K562 (cell line): ENCODE measurements around the gene MVB12B. TPM values are rescaled to one million over a fixed set of nuclear protein-coding genes. Genes with fewer than 3 reads are reported as not detected.
"Not testable (repeated sequence)": the region's sequence is repeated elsewhere in the genome, so short reads cannot be mapped to it uniquely, and the experiment has no call there.

Experiments used
- ATAC-seq: fragments of 200-7000 bp; cut with Tn5 transposase; 3 replicates; pipeline ENCODE4 v1.9.1; 2020; ENCODE audit warnings: moderate library complexity
- BruUV-seq: library from RNA; stranded (reverse); fragments of 400-500 nt; replicated peaks from 2 replicates; lab custom pipeline; 2021; lab: Mats Ljungman, UMichigan
- CTCF ChIA-PET: fragments of 300-600 bp; formaldehyde crosslinking; extraction: SDS; loops from one replicate; lab custom pipeline; 2021; ENCODE audit warnings: low intra/inter-chr PET ratio; lab: Yijun Ruan, JAX
- POLR2A ChIA-PET: fragments of 300-600, 350-650 bp; sonication (Branson Sonifier 250); formaldehyde crosslinking; extraction: SDS; loops from one replicate; lab custom pipeline; 2021; ENCODE audit warnings: antibody characterized with exemption, inconsistent platforms; lab: Yijun Ruan, JAX
- DNase-seq, 4 experiments: peaks; one replicate each; pipeline versions ENCODE4 v3.0.0 to v3.0.0-alpha.2; 2011 to 2018; ENCODE audit warnings: low spot score in 3 of 4, mixed read lengths in 3 of 4; ENCODE audit errors: extremely low read depth in 1 of 4
- FAIRE-seq: peaks from 2 replicates; lab custom pipeline; 2011; peaks lifted over from hg19 to GRCh38; lab: Jason Lieb, UNC
- H2AFZ ChIP-seq: 2 replicates; pipeline ENCODE4 v1.6.0; 2011; ENCODE audit warnings: low read depth, low read length, control low read depth, inconsistent platforms
- H3K27ac ChIP-seq: fragments of 200-600 bp; 3 replicates; pipeline ENCODE4 v1.8.0; 2011; ENCODE audit warnings: low read depth, mild to moderate bottlenecking, control low read depth, inconsistent platforms, low read length, moderate library complexity, mixed read lengths; ENCODE audit errors: extremely low read depth
- H3K27me3 ChIP-seq, 2 experiments: fragments of 300-600 bp in 1 of 2; 2 replicates in 1 of 2; 3 replicates in 1 of 2; pipeline versions ENCODE4 v1.6.0 to v1.8.0; 2011; ENCODE audit warnings: inconsistent platforms in 2 of 2, low read length in 2 of 2, mild to moderate bottlenecking in 1 of 2, mixed read lengths in 1 of 2, moderate library complexity in 1 of 2; ENCODE audit not compliant: control insufficient read depth in 2 of 2, insufficient read depth in 2 of 2
- H3K36me3 ChIP-seq: fragments of 300-600 bp; 3 replicates; pipeline ENCODE4 v1.8.0; 2011; ENCODE audit warnings: mild to moderate bottlenecking, low read length, inconsistent platforms; ENCODE audit not compliant: control insufficient read depth, insufficient read depth
- H3K4me1 ChIP-seq, 2 experiments: fragments of 200-600 bp in 1 of 2; replicated peaks in 1 of 2; 2 replicates in 1 of 2; 3 replicates in 1 of 2; pipeline versions ENCODE4 v1.5.1 to v1.8.0; 2011; ENCODE audit warnings: inconsistent platforms in 2 of 2, low read length in 2 of 2, mild to moderate bottlenecking in 1 of 2, mixed read lengths in 1 of 2, moderate library complexity in 1 of 2; ENCODE audit not compliant: control insufficient read depth in 2 of 2, insufficient read depth in 2 of 2
- H3K4me2 ChIP-seq: 2 replicates; pipeline ENCODE4 v1.6.1; 2011; ENCODE audit warnings: low read length, control low read depth, inconsistent platforms, mixed read lengths; ENCODE audit not compliant: insufficient read depth
- H3K4me3 ChIP-seq: fragments of 200-600 bp; sonication (generic), shearing (Covaris generic); 2 replicates; pipeline ENCODE4 v1.5.1; 2016; ENCODE audit warnings: control low read depth, inconsistent platforms
- H3K79me2 ChIP-seq: fragments of 200-600 bp; 3 replicates; pipeline ENCODE4 v1.8.0; 2011; ENCODE audit warnings: low read length, inconsistent platforms; ENCODE audit not compliant: control insufficient read depth, insufficient read depth
- H3K9ac ChIP-seq, 2 experiments: 2 replicates each; pipeline versions ENCODE4 v1.6.0 to v1.6.1; 2011; ENCODE audit warnings: low read depth in 2 of 2, low read length in 2 of 2, control low read depth in 1 of 2, inconsistent platforms in 1 of 2, mild to moderate bottlenecking in 1 of 2, mixed read lengths in 1 of 2; ENCODE audit not compliant: insufficient read depth in 1 of 2
- H3K9me1 ChIP-seq: one replicate; pipeline ENCODE4 v1.6.0; 2011; ENCODE audit warnings: inconsistent platforms, mild to moderate bottlenecking, low read length, moderate library complexity; ENCODE audit not compliant: control insufficient read depth, insufficient read depth
- H3K9me3 ChIP-seq: replicated peaks from 2 replicates; pipeline ENCODE4 v1.5.1; 2011; ENCODE audit warnings: low read depth, low read length, inconsistent platforms; ENCODE audit not compliant: control insufficient read depth, insufficient read depth
- H4K20me1 ChIP-seq: replicated peaks from 2 replicates; pipeline ENCODE4 v1.6.1; 2011; ENCODE audit warnings: low read length, inconsistent platforms, mixed read lengths; ENCODE audit not compliant: control insufficient read depth, insufficient read depth
- CEBPB ChIP-seq: fragments of 450-650 bp; IDR thresholded peaks from 2 replicates; pipeline ENCODE4 v1.6.1; 2016; ENCODE audit warnings: missing genetic modification characterization, missing compliant biosample characterization
- RBM15 ChIP-seq: fragments of 200-400 bp; formaldehyde crosslinking; IDR thresholded peaks from 2 replicates; pipeline ENCODE4 v1.6.1; 2018; ENCODE audit warnings: mild to moderate bottlenecking, low read length, moderate library complexity; ENCODE audit not compliant: insufficient read depth
- WGBS: fragments of 100-300 bp; shearing (Covaris generic); methylation state at CpG from one replicate; pipeline ENCODE4 v1.1.6; 2016; ENCODE audit warnings: low coverage, mixed read lengths; ENCODE audit not compliant: insufficient coverage; ENCODE audit errors: missing lambda C conversion rate; 5-methylcytosine and 5-hydroxymethylcytosine counted together
- in situ Hi-C: fragments of 300-500 bp; cut with MboI; formaldehyde crosslinking; loops from 4 replicates; pipeline ENCODE4 v1.15.0; 2018; ENCODE audit warnings: inconsistent platforms, mixed read lengths
- intact Hi-C: fragments of 100-400 bp; cut with micrococcal nuclease; formaldehyde crosslinking; loops from 2 replicates; pipeline ENCODE4 v1.14.2; 2022
- polyA plus RNA-seq, 8 experiments: library from polyadenylated mRNA; depleted of rRNA in 4 of 8; stranded (reverse) in 5 of 8; unstranded in 3 of 8; fragments of >200 nt; fragmentation: Nextera tagmentation in 2 of 8; fragmentation: Illumina TruSeq in 1 of 8; extraction: Ambion mirVana in 2 of 8; extraction: Trizol in 1 of 8; gene quantifications; 2 replicates each; pipeline versions ENCODE4 v1.2.1 to v1.2.3, GENCODE V29; 2011 to 2014; ENCODE audit warnings: inconsistent platforms in 1 of 8, missing spikeins in 1 of 8
- total RNA-seq, 7 experiments: library from RNA; depleted of rRNA in 6 of 7; stranded (reverse); fragments of >200 nt in 6 of 7; fragmentation: Illumina TruSeq in 2 of 7; extraction: Trizol in 2 of 7; gene quantifications; 2 replicates each; pipeline versions ENCODE4 v1.2.1 to v1.2.3, GENCODE V29; 2011 to 2021; ENCODE audit warnings: low replicate concordance in 1 of 7
- TF ChIP-seq, protein P1 (sequence below), 3 experiments: IDR thresholded peaks in 2 of 3; conservative IDR thresholded peaks in 1 of 3; 2 replicates each; pipeline ENCODE4 v1.5.1; 2011 to 2012; ENCODE audit warnings: low read length in 3 of 3, mild to moderate bottlenecking in 3 of 3, control low read depth in 2 of 3, improper control_type of control experiment in 1 of 3, inconsistent platforms in 1 of 3, low read depth in 1 of 3, mixed read lengths in 1 of 3, moderate library complexity in 1 of 3; ENCODE audit not compliant: insufficient read depth in 2 of 3

MVB12B gene
- total and polyA plus RNA-seq, 9 of the 15 experiments (the other 6 are each of a cell fraction or from before 2014, with no cell fraction given): not detected

DNA sequence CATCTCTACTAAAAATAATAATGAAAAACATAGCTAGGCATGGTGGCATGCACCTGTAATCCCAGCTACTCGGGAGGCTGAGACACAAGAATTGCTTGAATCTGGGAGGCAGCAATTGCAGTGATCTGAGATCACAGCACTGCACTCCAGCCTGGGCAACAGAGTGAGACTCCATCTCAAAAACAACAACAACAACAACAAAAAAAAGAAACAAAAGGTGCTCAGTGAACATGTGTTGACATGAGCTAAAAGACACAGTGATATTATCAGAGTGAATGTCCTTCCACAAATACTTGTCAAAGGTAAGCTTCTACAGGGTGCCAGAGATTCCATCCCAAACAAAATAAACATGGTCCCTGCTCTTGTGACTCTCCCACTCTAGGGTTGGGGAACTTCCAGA, 211.9 kb downstream of the MVB12B start (continued):
- no peak for TF ChIP-seq RBM15
- TF ChIP-seq, protein P1, sequence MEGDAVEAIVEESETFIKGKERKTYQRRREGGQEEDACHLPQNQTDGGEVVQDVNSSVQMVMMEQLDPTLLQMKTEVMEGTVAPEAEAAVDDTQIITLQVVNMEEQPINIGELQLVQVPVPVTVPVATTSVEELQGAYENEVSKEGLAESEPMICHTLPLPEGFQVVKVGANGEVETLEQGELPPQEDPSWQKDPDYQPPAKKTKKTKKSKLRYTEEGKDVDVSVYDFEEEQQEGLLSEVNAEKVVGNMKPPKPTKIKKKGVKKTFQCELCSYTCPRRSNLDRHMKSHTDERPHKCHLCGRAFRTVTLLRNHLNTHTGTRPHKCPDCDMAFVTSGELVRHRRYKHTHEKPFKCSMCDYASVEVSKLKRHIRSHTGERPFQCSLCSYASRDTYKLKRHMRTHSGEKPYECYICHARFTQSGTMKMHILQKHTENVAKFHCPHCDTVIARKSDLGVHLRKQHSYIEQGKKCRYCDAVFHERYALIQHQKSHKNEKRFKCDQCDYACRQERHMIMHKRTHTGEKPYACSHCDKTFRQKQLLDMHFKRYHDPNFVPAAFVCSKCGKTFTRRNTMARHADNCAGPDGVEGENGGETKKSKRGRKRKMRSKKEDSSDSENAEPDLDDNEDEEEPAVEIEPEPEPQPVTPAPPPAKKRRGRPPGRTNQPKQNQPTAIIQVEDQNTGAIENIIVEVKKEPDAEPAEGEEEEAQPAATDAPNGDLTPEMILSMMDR (IDR thresholded peaks at IDR 0.05 in 2 of 3, conservative IDR thresholded peaks at IDR 0.05 in 1 of 3; ENCODE audit: insufficient read depth in 2 of 3, low read depth in 1 of 3, low read length in 3 of 3): no peak

DNA sequence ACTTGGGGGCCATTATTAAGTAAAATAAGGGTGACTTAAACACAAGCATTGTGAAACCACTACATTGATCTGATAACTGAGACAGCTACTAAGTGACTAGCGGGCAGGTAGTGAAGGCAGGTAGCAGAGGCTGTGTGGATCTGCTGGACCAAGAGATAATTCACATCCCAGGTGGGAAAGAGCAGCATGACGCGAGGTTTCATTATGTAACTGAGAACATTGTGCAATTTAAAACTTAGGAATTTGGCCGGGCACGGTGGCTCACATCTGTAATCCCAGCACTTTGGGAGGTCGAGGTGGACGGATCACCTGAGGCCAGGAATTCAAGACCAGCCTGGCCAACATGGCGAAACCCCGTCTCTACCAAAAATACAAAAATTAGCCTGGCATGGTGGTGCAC, 213.8 kb downstream of the MVB12B start:
- not testable (repeated sequence) for H3K4me3 ChIP-seq, BruUV-seq, DNase-seq, H3K9ac ChIP-seq
- TF ChIP-seq CEBPB (tag): peak; percentile 39; the same call in 1 of the 2 replicates
- TF ChIP-seq, all 486 proteins: peak for 1; not testable (repeated sequence) for 485
- H3K36me3 ChIP-seq, H3K4me1 ChIP-seq, POLR2A ChIA-PET, H4K20me1 ChIP-seq, H3K4me2 ChIP-seq, H3K9me3 ChIP-seq, H3K9me1 ChIP-seq, FAIRE-seq, CTCF ChIA-PET, ATAC-seq, H3K27ac ChIP-seq, intact Hi-C loops, in situ Hi-C loops, H2AFZ ChIP-seq, H3K79me2 ChIP-seq: not testable (repeated sequence)
- 0% methylated on average over 8 of the region's 9 CpGs for WGBS
- peaks cover 3 to 10% of the 10 kb centered on the region in 2 experiments; a peak in 3 of 5 replicates for H3K27me3 ChIP-seq
